HCT116 (cell line): ENCODE results near the gene PRKN. TPM values are rescaled to one million over a fixed set of nuclear protein-coding genes. Genes with fewer than 3 reads are reported as not detected.

Experiments used
- ATAC-seq: fragments of 200-7000 bp; cut with Tn5 transposase; 2 replicates; pipeline ENCODE4 v1.9.1; 2020; ENCODE audit warnings: mild to moderate bottlenecking, moderate library complexity
- BruUV-seq: library from RNA; stranded (reverse); fragments of 400-500 nt; replicated peaks from 2 replicates; lab custom pipeline; 2021; lab: Mats Ljungman, UMichigan
- CTCF ChIA-PET: fragments of 300-600 bp; sonication (Branson Sonifier 250); formaldehyde crosslinking; loops from one replicate; lab custom pipeline; 2021; ENCODE audit warnings: antibody characterized with exemption; lab: Charles Lee
- POLR2A ChIA-PET: fragments of 300-600, 350-600 bp; sonication (Branson Sonifier 250); formaldehyde crosslinking; loops from one replicate; lab custom pipeline; 2021; ENCODE audit warnings: antibody characterized with exemption; lab: Charles Lee
- RAD21 ChIA-PET, 2 experiments: fragments of 300-600 bp; sonication (Branson Sonifier 250); formaldehyde crosslinking; loops; one replicate each; lab custom pipeline; 2023; ENCODE audit warnings: low total read pairs in 2 of 2; ENCODE audit not compliant: uncharacterized antibody in 2 of 2, unreplicated experiment in 2 of 2, low non-redundant PET in 1 of 2; lab: Charles Lee
- DNase-seq: peaks from one replicate; pipeline ENCODE4 v3.0.0-alpha.2; 2010; ENCODE audit warnings: low read depth, low spot score
- H2AFZ ChIP-seq: fragments of 200-600 bp; shearing (Covaris generic), sonication (generic); 2 replicates; pipeline ENCODE4 v1.6.1; 2017; ENCODE audit warnings: low read depth, mixed run types, mixed read lengths, antibody characterized with exemption, low read length; ENCODE audit not compliant: poor library complexity, severe bottlenecking
- H3K27ac ChIP-seq: 2 replicates; pipeline ENCODE4 v1.5.1; 2012; ENCODE audit warnings: low read depth, low read length
- H3K27me3 ChIP-seq: fragments of 200-600 bp; sonication (generic); 2 replicates; pipeline ENCODE4 v1.6.1; 2016; ENCODE audit warnings: mixed run types, low read length, mixed read lengths; ENCODE audit not compliant: insufficient read depth
- H3K36me3 ChIP-seq, 2 experiments: fragments of 200-500 bp in 1 of 2; fragments of 200-600 bp in 1 of 2; sonication (Bioruptor generic) in 1 of 2; sonication (generic) in 1 of 2; 2 replicates each; pipeline versions ENCODE4 v1.5.1 to v1.6.1; 2014 to 2016; ENCODE audit warnings: low read length in 2 of 2, inconsistent platforms in 1 of 2, mixed read lengths in 1 of 2, mixed run types in 1 of 2; ENCODE audit not compliant: insufficient read depth in 2 of 2, control insufficient read depth in 1 of 2
- H3K4me1 ChIP-seq, 2 experiments: fragments of 200-600 bp in 1 of 2; sonication (generic) in 1 of 2; 2 replicates each; pipeline versions ENCODE4 v1.5.1 to v1.6.1; 2012 to 2017; ENCODE audit warnings: low read length in 2 of 2, inconsistent platforms in 1 of 2, mild to moderate bottlenecking in 1 of 2, mixed read lengths in 1 of 2, mixed run types in 1 of 2, moderate library complexity in 1 of 2; ENCODE audit not compliant: insufficient read depth in 2 of 2, control insufficient read depth in 1 of 2
- H3K4me2 ChIP-seq: fragments of 200-600 bp; sonication (generic); 2 replicates; pipeline ENCODE4 v1.6.1; 2017; ENCODE audit warnings: mixed run types, low read length, mixed read lengths
- H3K4me3 ChIP-seq, 2 experiments: fragments of 200-600 bp in 1 of 2; sonication (generic) in 1 of 2; replicated peaks in 1 of 2; 2 replicates each; pipeline ENCODE4 v1.5.1; 2011 to 2016; ENCODE audit warnings: low read length in 2 of 2, control low read depth in 1 of 2, low read depth in 1 of 2, mild to moderate bottlenecking in 1 of 2, mixed read lengths in 1 of 2, mixed run types in 1 of 2
- H3K79me2 ChIP-seq: fragments of 200-600 bp; sonication (generic); 2 replicates; pipeline ENCODE4 v1.6.1; 2017; ENCODE audit warnings: mild to moderate bottlenecking, mixed run types, low read length, moderate library complexity, mixed read lengths; ENCODE audit not compliant: insufficient read depth
- H3K9ac ChIP-seq: fragments of 200-600 bp; sonication (generic); 2 replicates; pipeline ENCODE4 v1.6.1; 2016; ENCODE audit warnings: low read length, mixed read lengths
- H3K9me2 ChIP-seq: fragments of 200-600 bp; sonication (generic), shearing (Covaris generic); 2 replicates; pipeline ENCODE4 v1.6.1; 2017; ENCODE audit warnings: mixed run types, mild to moderate bottlenecking, moderate library complexity; ENCODE audit not compliant: insufficient read depth
- H3K9me3 ChIP-seq, 2 experiments: fragments of 200-500 bp in 1 of 2; fragments of 200-600 bp in 1 of 2; sonication (Bioruptor generic) in 1 of 2; sonication (generic) in 1 of 2; 2 replicates each; pipeline ENCODE4 v1.6.1; 2014 to 2017; ENCODE audit warnings: low read length in 2 of 2, mixed read lengths in 2 of 2, inconsistent platforms in 1 of 2, low read depth in 1 of 2, mild to moderate bottlenecking in 1 of 2, mixed run types in 1 of 2, moderate library complexity in 1 of 2; ENCODE audit not compliant: control insufficient read depth in 1 of 2, insufficient read depth in 1 of 2
- H4K20me1 ChIP-seq: fragments of 200-600 bp; sonication (generic), shearing (Covaris generic); 2 replicates; pipeline ENCODE4 v1.6.1; 2017; ENCODE audit warnings: mixed run types, mild to moderate bottlenecking, moderate library complexity; ENCODE audit not compliant: insufficient read depth
- ATF3 ChIP-seq: IDR thresholded peaks from 2 replicates; pipeline ENCODE4 v1.6.1; 2012
- CEBPB ChIP-seq: IDR thresholded peaks from 2 replicates; pipeline ENCODE4 v1.6.1; 2012; ENCODE audit warnings: low read depth
- CTCF ChIP-seq, 3 experiments: fragments of 200-600 bp in 1 of 3; sonication (generic) in 1 of 3; IDR thresholded peaks in 2 of 3; conservative IDR thresholded peaks in 1 of 3; 2 replicates each; pipeline ENCODE4 v1.5.1; 2012 to 2017; ENCODE audit warnings: low read depth in 2 of 3, low read length in 2 of 3, antibody characterized with exemption in 1 of 3, borderline replicate concordance in 1 of 3, control low read depth in 1 of 3, mild to moderate bottlenecking in 1 of 3, mixed read lengths in 1 of 3, mixed run types in 1 of 3, moderate library complexity in 1 of 3; ENCODE audit not compliant: insufficient read depth in 1 of 3
- EZH2 ChIP-seq: fragments of 200-600 bp; sonication (generic); IDR thresholded peaks from 2 replicates; pipeline ENCODE4 v1.6.1; 2017; ENCODE audit warnings: antibody characterized with exemption, mixed run types
- EZH2phosphoT487 ChIP-seq: fragments of 200-600 bp; IDR thresholded peaks from 2 replicates; pipeline ENCODE4 v1.6.1; 2018; ENCODE audit warnings: antibody characterized with exemption, borderline replicate concordance
- JUND ChIP-seq: IDR thresholded peaks from 2 replicates; pipeline ENCODE4 v1.6.1; 2012
- RAD21 ChIP-seq: IDR thresholded peaks from 2 replicates; pipeline ENCODE4 v1.6.1; 2012; ENCODE audit warnings: low read depth, mild to moderate bottlenecking
- SP1 ChIP-seq: IDR thresholded peaks from 2 replicates; pipeline ENCODE4 v1.6.1; 2012; ENCODE audit warnings: low read depth
- SRF ChIP-seq: IDR thresholded peaks from 2 replicates; pipeline ENCODE4 v1.6.1; 2012; ENCODE audit warnings: low read depth
- TCF7L2 ChIP-seq: IDR thresholded peaks from 2 replicates; pipeline ENCODE4 v1.7.0; 2011; ENCODE audit warnings: borderline replicate concordance, inconsistent platforms; ENCODE audit not compliant: insufficient read depth, insufficient read length; ENCODE audit errors: extremely low read depth
- ZBTB33 ChIP-seq: IDR thresholded peaks from 2 replicates; pipeline ENCODE4 v1.6.1; 2011; ENCODE audit warnings: mild to moderate bottlenecking, low read length, moderate library complexity; ENCODE audit not compliant: insufficient replicate concordance; ENCODE audit errors: extremely low read depth
- ZNF274 ChIP-seq: fragments of 200-500 bp; sonication (Bioruptor generic); IDR thresholded peaks from 2 replicates; pipeline ENCODE4 v1.6.1; 2014; ENCODE audit warnings: mild to moderate bottlenecking, low read depth, low read length, inconsistent platforms
- intact Hi-C: fragments of 100-400 bp; cut with micrococcal nuclease; formaldehyde crosslinking; loops from 2 replicates; pipeline ENCODE4 v1.10.0; 2022
- total RNA-seq: library from RNA; stranded (reverse); gene quantifications from one replicate; pipeline ENCODE4 v1.2.1, GENCODE V29; 2021; ENCODE audit not compliant: unreplicated experiment

PRKN gene
- total RNA-seq, 1 experiment from 2014 or later: 2.6 TPM

GRCh38 chr6:161455848-161456247 lies 1271.7 kb downstream of the PRKN start:
- Histone ChIP-seq H3K4me2 (no peak overlapping the region), H4K20me1 (no peaks in the 10 kb centered on the region), H3K27me3 (no peaks in the 10 kb centered on the region), H3K9me3 (no peaks in the 10 kb centered on the region), H3K27ac (no peak overlapping the region), H3K9ac (no peak overlapping the region), H3K4me1 (no peaks in the 10 kb centered on the region), H3K9me2 (no peaks in the 10 kb centered on the region), H3K79me2 (no peaks in the 10 kb centered on the region), H3K4me3 (no peak overlapping the region), H3K36me3 (no peaks in the 10 kb centered on the region), H2AFZ (no peak overlapping the region)
- no peak for TF ChIP-seq EZH2
- no peak for TF ChIP-seq SP1
- TF ChIP-seq CTCF (IDR thresholded peaks at IDR 0.05 in 2 of 3, conservative IDR thresholded peaks at IDR 0.05 in 1 of 3; ENCODE audit: borderline replicate concordance in 1 of 3, insufficient read depth in 1 of 3, low read depth in 2 of 3, low read length in 2 of 3): 0 out of 6 replicates have a peak, but pooled peaks of 1 of the 3 experiments have one; percentile 12
- TF ChIP-seq JUND: no peak
- DNase-seq (no peak), ATAC-seq (no peak)
- intact Hi-C loops: no loop called here
- ChIA-PET RAD21 (no interaction called here), POLR2A (no interaction called here), CTCF (no interaction called here)
- BruUV-seq: no TSS peak

- DNase-seq (no peak), ATAC-seq (no peak)
- no peaks in the 10 kb centered on the region for H3K79me2 ChIP-seq
- intact Hi-C loops: no loop called here
- H3K4me2 ChIP-seq: no peak overlapping the region
- H3K4me3 ChIP-seq: no peak overlapping the region
- no TSS peak for BruUV-seq
- ChIA-PET RAD21 (no interaction called here), POLR2A (no interaction called here), CTCF (no interaction called here)
- no peak overlapping the region for H2AFZ ChIP-seq
- H3K9me2 ChIP-seq: no peaks in the 10 kb centered on the region
- no peaks in the 10 kb centered on the region for H4K20me1 ChIP-seq
- no peaks in the 10 kb centered on the region for H3K27me3 ChIP-seq
- H3K9ac ChIP-seq: no peak overlapping the region
- no peaks in the 10 kb centered on the region for H3K9me3 ChIP-seq
- no peaks in the 10 kb centered on the region for H3K4me1 ChIP-seq
- H3K36me3 ChIP-seq: no peaks in the 10 kb centered on the region
- no peak overlapping the region for H3K27ac ChIP-seq
- TF ChIP-seq TCF7L2 (no peak), ZBTB33 (no peak), SP1 (no peak), ATF3 (no peak), SRF (no peak), JUND (no peak), ZNF274 (no peak), CEBPB (no peak), EZH2phosphoT487 (no peak), RAD21 (no peak), EZH2 (no peak)
Measured at GRCh38 chr6:161453558-161453957, 1274.0 kb downstream of the PRKN start.
